Measurements from ENCODE around the gene KLLN.

DNA sequence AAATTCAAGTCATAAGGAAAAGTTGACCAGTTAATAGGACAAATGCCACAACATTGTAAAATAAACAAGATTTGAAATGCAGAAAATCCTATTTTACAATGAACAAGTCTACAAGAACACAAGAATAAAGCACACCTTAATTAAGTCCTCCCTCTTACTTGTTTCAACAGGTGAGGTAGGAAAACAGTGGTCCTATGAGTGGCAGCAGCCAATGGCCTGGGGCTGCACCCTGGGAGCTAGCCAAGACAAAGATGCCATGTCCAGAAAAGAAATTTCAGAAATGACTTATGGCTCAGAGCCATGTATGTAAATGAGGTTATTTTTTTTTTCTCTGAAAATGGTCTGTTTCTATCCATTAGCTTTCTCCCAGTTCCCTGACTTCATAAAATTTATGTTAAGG, 14.3 kb downstream of the KLLN start:
- TF ChIP-seq YY1 (IDR thresholded peaks at IDR 0.05; ENCODE audit: insufficient read depth, insufficient read length) (no peak), SUZ12 (IDR thresholded peaks at IDR 0.05; ENCODE audit: extremely low read depth, insufficient read depth, insufficient read length) (no peak)

Data from NT2/D1 (cell line).